Measurements from ENCODE around the gene TRUB2.

DNA sequence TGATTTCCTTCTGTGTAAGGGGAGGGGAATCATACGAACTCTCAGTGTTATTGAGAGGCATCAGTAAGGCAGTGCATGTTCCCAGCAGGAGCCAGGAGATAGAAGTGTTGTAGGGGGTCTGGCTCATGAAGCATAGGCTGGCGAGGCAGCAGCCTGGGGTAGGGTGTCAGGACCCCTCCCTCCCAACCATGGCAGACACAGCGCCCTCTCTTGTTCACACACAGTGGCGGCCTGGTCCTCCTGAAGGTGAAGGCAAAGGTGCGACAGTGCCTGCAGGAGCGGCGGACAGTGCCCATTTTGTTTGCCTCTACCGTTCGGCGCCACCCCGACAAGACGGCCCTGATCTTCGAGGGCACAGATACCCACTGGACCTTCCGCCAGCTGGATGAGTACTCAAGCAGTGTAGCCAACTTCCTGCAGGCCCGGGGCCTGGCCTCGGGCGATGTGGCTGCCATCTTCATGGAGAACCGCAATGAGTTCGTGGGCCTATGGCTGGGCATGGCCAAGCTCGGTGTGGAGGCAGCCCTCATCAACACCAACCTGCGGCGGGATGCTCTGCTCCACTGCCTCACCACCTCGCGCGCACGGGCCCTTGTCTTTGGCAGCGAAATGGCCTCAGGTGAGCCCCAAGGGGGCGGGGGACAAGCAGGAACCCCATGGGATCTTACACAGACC is 22.8 kb upstream of the TRUB2 start:
- TF ChIP-seq, protein P1, sequence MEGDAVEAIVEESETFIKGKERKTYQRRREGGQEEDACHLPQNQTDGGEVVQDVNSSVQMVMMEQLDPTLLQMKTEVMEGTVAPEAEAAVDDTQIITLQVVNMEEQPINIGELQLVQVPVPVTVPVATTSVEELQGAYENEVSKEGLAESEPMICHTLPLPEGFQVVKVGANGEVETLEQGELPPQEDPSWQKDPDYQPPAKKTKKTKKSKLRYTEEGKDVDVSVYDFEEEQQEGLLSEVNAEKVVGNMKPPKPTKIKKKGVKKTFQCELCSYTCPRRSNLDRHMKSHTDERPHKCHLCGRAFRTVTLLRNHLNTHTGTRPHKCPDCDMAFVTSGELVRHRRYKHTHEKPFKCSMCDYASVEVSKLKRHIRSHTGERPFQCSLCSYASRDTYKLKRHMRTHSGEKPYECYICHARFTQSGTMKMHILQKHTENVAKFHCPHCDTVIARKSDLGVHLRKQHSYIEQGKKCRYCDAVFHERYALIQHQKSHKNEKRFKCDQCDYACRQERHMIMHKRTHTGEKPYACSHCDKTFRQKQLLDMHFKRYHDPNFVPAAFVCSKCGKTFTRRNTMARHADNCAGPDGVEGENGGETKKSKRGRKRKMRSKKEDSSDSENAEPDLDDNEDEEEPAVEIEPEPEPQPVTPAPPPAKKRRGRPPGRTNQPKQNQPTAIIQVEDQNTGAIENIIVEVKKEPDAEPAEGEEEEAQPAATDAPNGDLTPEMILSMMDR (optimal IDR thresholded peaks at IDR 0.05 in 1 of 3, IDR thresholded peaks at IDR 0.05 in 1 of 3, conservative IDR thresholded peaks at IDR 0.05 in 1 of 3; ENCODE audit: extremely low read depth in 1 of 3, insufficient read depth in 2 of 3, low read length in 3 of 3): peak in 1 of 3 experiments; percentile 14
- TF ChIP-seq EZH2 (IDR thresholded peaks at IDR 0.05; ENCODE audit: low read length): no peak

All from keratinocyte (primary cell).